Stimulated activated CD4-positive, alpha-beta T cell treated with anti-CD3 and anti-CD28 coated beads, Interleukin-12 subunit alpha, Interleukin-12 subunit beta, amount 100 ng/mL, for 24 hours (primary cell): Measurements from ENCODE around the gene GNG14.
A peak's percentile ranks its signal among the peaks of the same experiment; 100 is the strongest.
"Not testable (repeated sequence)": the region's sequence is repeated elsewhere in the genome, so short reads cannot be mapped to it uniquely, and the experiment has no call there.

Experiments
- DNase-seq, 2 experiments: peaks; one replicate each; pipeline ENCODE4 v3.0.0-alpha.2; 2020; ENCODE audit warnings: low read depth in 2 of 2

The GNG14 gene

GRCh38 chr19:12723641-12724426 is 36.0 kb downstream of the GNG14 start, which contains the start of gene TNPO2:
Gene TNPO2 (minus strand): TSS chr19:12723932. CDS start chr19:12720977, 2,955 bp downstream.
- peak; percentile 61 to 76 for DNase-seq

DNA sequence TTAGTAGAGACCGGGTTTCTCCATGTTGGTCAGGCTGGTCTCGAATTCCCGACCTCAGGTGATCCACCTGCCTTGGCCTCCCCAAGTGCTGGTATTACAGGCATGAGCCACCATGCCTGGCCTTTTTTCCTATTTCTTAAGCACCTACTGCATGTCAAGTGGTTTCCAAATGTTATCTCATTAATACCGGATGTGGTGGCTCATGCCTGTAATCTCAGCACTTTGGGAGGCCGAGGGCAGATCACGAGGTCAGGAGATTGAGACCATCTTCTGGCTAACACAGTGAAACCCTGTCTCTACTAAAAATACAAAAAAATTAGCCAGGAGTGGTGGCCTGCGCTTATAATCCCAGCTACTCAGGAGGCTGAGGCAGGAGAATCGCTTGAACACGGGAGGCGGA is 37.8 kb downstream of the GNG14 start:
- DNase-seq, result not testable (repeated sequence)

- no peak for DNase-seq
Observed at GRCh38 chr19:12726988-12727316, 39.2 kb downstream of the GNG14 start.

DNA sequence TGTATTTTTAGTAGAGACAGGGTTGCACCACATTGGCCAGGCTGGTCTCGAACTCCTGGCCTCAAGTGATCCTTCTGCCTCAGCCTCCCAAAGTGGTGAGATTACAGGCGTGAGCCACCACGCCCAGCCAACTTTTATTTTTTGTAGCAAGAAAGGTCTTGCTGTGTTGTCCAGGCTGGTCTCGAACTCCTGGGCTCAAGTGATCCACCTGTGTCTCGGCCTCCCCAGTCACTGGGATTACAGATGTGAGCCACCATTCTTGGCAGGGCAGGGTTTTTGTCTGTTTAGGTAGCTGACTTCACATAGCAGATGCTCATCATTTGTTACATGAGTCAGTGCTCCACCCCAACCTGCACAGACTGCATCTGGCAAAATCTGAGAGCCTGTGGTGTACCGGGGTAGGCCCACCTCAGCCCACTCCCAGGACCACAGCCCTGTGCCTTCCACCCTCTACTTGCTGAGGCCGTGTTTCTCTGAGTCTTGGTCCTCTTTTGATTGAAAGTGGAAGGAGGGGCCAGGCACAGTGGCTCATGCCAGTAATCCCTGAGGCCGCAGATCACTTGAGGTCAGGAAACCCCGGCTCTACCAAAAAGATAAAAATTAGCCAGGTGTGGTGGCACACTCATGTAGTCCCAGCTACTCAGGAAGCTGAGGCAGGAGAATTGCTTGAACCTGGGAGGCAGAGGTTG is 40.1 kb downstream of the GNG14 start:
- DNase-seq, result no peak

DNA sequence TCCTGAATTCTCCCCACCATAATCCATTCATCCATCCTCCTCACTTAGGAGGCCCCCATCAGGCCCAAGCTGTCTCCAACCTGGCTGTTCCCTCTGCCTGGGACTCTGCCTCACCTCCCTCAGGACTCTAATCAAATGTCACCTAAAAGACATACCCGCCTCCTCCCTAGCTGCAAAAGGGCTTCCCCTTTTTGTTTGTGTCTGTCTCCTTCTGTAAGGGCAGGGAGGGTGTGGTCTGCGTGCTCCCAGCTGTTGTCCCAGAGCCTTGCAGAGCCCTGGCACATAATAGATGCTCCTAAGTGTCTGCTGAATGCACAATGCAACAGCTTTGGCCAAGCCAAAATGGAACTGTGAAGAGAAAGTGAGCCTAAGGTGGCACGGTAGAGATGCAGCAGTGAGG is 42.3 kb downstream of the GNG14 start:
- DNase-seq, result no peak

DNA sequence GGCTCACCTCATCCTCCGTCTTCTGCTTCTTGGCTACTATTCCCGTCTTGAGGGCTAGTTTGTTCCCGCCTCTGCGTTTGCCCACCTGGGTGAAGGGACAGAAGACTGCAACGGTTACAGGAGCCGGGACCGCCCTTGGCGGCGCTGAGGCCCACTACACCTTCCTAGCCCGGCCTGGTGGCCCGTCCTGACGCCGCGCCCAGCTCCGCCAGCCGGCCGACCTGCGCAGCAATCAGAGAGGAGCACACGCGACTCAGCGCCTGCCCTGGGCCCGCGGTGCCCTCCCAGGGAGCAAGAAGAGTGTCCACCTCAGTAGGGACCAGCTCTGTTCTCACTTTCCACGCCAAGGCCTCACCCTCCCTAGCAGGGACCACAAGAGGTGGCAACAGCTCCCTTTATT is 43.5 kb downstream of the GNG14 start:
- no peak for DNase-seq

GRCh38 chr19:12733369-12734214 is 45.8 kb downstream of the GNG14 start:
- DNase-seq, result peak in 1 of 2 experiments; percentile 61

- DNase-seq, result peak; percentile 55 to 69
Observed at GRCh38 chr19:12736995-12737834, 49.4 kb downstream of the GNG14 start, which contains the start of gene GET3. Gene GET3 (plus strand): TSS chr19:12737497. CDS start chr19:12737506, 9 bp downstream.

DNA sequence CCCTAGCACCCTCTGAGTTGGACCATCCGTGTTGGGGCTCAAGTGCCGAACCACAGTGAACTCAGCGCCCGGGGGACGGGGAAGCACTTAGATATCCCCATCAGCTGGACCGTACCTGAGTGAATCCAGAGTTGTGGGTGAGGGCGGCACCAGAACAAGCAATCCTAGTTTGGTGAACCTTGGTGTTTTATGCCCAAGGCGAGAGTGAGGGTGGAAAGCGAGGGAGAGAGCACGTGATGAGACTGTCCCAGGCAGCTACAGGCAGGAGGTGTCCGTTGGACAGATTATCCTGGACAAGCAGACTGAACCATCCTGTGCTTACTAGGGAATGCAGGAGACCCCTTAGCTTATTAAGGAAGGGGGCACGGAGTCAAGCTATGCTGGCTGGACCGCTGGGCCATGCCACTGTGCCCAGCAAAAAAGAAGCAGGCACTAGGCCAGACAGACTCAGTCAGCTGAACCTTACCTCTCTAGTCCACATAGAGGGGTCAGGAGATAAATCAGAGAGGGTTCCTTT is 50.1 kb downstream of the GNG14 start:
- DNase-seq, result no peak
